HG02981 (cell line): ENCODE results near the gene RNF149.
A peak's percentile ranks its signal among the peaks of the same experiment; 100 is the strongest.

Experiments used
- ATAC-seq: cut with Tn5 transposase; IDR thresholded peaks from one replicate; pipeline ENCODE4 v1.9.1; 2021; ENCODE audit warnings: mild to moderate bottlenecking, moderate library complexity; ENCODE audit not compliant: unreplicated experiment

The RNF149 gene

GRCh38 chr2:101299604-101300003 is 8.9 kb downstream of the RNF149 start:
- ATAC-seq: no peak

- no peak for ATAC-seq
These were observed 11.1 kb downstream of the RNF149 start for GRCh38 chr2:101297383-101297782.

- no peak for ATAC-seq
These were observed 12.1 kb downstream of the RNF149 start for GRCh38 chr2:101296371-101296770.

- ATAC-seq: no peak
These were observed 12.6 kb downstream of the RNF149 start for GRCh38 chr2:101295895-101296294.

- ATAC-seq: no peak
These were observed 13.6 kb downstream of the RNF149 start for GRCh38 chr2:101294861-101295260.

- no peak for ATAC-seq
These were observed 15.0 kb downstream of the RNF149 start for GRCh38 chr2:101293544-101293943.

GRCh38 chr2:101291973-101292372 is 16.5 kb downstream of the RNF149 start:
- no peak for ATAC-seq

- ATAC-seq: no peak
These were observed 17.8 kb downstream of the RNF149 start for GRCh38 chr2:101290711-101291110.

GRCh38 chr2:101287303-101287702 is 21.2 kb downstream of the RNF149 start:
- ATAC-seq: no peak

GRCh38 chr2:101286684-101287083 is 21.8 kb downstream of the RNF149 start:
- ATAC-seq: no peak

GRCh38 chr2:101282980-101283379 is 25.5 kb downstream of the RNF149 start:
- ATAC-seq: no peak

- ATAC-seq: no peak
These were observed 27.0 kb downstream of the RNF149 start for GRCh38 chr2:101281482-101281881.

GRCh38 chr2:101278925-101279324 is 29.6 kb downstream of the RNF149 start:
- ATAC-seq: no peak

- no peak for ATAC-seq
These were observed 31.4 kb downstream of the RNF149 start for GRCh38 chr2:101277111-101277510.

- ATAC-seq: no peak
These were observed 34.4 kb downstream of the RNF149 start for GRCh38 chr2:101274142-101274541.

- ATAC-seq: no peak
These were observed 35.4 kb downstream of the RNF149 start for GRCh38 chr2:101273056-101273455.

- ATAC-seq: peak; percentile 78
These were observed 36.3 kb downstream of the RNF149 start for GRCh38 chr2:101272045-101272784.

GRCh38 chr2:101270700-101271259 is 37.7 kb downstream of the RNF149 start:
- no peak for ATAC-seq

GRCh38 chr2:101267671-101268656 is 40.5 kb downstream of the RNF149 start:
- peak; percentile 63 for ATAC-seq

- ATAC-seq: no peak
These were observed 42.5 kb downstream of the RNF149 start for GRCh38 chr2:101265893-101266499.

- ATAC-seq: no peak
These were observed 44.1 kb downstream of the RNF149 start for GRCh38 chr2:101264360-101264939.
